Fibroblast of skin of right biceps (primary cell): ENCODE data around the gene MBNL1.
A peak's percentile ranks its signal among the peaks of the same experiment; 100 is the strongest.
"Not testable (repeated sequence)": the region's sequence is repeated elsewhere in the genome, so short reads cannot be mapped to it uniquely, and the experiment has no call there.

ENCODE experiments used
- DNase-seq: peaks from one replicate; pipeline ENCODE4 v3.0.0-alpha.2; 2013

Gene MBNL1

GRCh38 chr3:152321955-152322377 is 53.2 kb downstream of the MBNL1 start:
- DNase-seq = no peak

GRCh38 chr3:152322756-152323155 is 54.0 kb downstream of the MBNL1 start:
- no peak for DNase-seq

DNA sequence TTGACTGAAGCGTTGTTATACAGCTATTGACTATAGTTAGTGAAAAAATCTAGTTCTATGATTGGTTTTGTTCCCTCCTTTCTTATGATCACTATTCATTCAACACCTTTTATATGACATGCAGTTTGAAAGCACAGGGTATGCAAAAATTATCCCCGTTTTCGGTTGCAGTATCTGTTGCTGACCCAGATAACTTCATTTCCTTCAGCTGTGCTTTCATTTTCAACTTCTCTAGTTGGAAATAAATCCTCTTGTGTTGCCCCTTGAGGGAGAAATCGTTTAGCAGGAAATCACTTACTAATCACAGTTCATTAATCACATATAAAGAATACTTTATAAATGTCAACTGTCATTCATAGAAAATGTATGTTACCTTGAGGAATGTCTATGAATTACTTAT is 55.1 kb downstream of the MBNL1 start:
- DNase-seq = no peak

- no peak for DNase-seq
These were observed 56.4 kb downstream of the MBNL1 start for GRCh38 chr3:152325136-152325535.

GRCh38 chr3:152327203-152327602 is 58.5 kb downstream of the MBNL1 start:
- no peak for DNase-seq

DNA sequence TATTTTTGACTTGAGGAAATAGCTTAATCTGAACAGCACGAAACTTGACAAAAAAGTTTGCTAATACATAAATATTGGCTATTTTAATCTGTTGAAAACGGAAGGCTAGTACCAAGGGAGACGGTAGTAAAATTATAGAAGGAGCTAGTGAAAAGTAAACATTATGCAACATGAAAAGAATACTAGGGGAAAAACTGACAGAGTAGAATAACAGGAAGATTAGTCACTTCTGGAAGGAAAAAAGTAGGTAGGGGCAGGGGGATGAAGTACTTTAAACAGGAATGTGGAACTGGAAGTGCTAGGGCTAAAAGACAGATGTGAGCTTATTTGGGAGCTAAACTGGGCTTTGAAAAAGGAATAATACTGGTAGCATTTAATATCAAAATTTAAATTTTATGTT is 60.1 kb downstream of the MBNL1 start:
- DNase-seq = peak; percentile 84

- DNase-seq = no peak
These were observed 61.8 kb downstream of the MBNL1 start for GRCh38 chr3:152330559-152330958.

DNA sequence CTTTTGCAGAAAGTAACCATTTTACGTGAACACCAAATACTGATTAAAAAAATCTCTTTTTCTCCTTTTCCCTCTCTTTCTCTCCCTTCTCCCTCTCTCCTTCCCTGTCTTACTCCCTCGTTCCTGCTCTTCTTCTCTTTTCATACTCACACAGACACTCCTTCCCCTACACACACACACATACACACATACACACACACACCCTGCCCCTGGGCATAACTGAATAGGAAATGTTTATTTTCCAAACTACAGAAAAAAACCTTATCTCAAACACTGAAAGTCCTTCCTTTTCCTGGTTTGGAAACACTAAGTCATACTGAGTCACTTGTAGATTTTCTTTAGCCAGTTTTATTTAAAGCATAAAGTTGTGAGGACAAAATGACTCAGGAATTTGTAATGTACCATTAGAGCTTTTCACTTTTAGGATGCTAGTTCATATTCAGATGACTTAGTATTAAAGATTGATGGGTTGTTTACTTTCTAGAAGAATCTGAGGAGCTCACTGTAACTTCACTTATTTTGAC is 62.4 kb downstream of the MBNL1 start:
- peak; percentile 89 for DNase-seq

DNA sequence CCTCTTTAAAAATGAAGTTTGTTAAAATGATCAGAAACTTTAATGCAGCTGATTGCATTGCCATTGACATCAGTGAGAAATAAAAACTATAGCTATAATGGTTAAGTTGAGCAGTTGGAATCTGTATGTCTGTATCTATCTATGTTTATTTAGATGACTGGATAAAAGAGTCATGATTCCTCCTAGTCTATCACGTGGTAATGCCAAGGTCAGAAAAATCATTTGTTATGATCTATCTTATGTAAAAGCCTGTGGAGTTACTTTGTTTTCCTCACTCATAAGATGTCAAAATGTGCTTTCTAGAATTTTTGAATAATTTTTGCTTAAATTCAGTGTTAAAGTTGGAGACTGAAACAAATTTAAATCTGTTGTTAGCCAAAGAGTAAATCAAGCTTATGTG is 63.3 kb downstream of the MBNL1 start:
- no peak for DNase-seq

GRCh38 chr3:152333928-152334327 is 65.2 kb downstream of the MBNL1 start:
- DNase-seq = no peak

- no peak for DNase-seq
These were observed 66.0 kb downstream of the MBNL1 start for GRCh38 chr3:152334761-152335160.

DNA sequence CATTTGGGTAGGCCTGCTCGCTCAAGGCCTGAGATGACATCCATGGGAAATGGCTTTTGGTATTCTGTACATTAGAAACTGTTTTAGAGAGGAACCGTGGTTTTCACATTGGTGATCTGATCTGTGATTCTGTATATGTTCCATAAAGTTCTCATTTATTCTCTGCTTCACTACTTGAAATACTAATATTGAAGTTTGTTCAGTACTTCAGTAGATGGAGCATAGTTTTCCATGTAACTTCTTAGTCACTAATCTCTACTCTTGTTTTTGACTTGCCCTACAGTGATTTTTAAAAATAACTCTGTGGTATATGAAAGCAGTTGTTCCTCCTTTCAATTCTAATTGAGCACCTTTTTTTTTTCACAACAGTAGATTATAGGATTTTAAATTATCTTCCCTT is 66.5 kb downstream of the MBNL1 start:
- DNase-seq = no peak

- not testable (repeated sequence) for DNase-seq
These were observed 68.6 kb downstream of the MBNL1 start for GRCh38 chr3:152337337-152337736.

DNA sequence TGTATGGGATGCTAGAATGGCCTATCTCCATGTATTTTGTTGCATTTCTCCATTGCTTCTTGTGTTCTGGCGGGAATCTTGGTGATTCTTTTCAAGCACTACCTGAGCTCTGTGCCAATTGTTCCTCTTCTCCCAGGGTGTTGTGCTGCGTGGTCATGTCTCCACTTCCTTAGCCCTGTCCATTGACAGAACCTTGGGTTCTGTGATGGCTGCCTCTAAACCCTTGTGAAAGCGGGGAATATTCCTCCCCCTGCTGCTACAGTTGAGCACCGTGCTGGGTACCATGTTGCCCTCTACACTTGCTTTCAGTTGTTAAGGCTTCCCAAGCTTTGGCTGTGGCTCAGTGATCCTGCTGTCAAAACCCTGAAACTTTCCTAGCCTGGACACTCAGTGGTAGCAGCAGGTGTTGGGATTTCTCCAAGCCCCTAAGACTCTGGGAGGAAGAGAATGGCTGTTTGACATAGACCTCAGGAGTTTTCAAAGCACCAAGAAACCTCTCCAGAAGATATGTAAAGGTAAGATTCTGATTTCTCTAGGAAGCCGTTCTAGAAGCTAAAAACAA is 69.5 kb downstream of the MBNL1 start:
- no peak for DNase-seq

- DNase-seq = no peak
These were observed 71.3 kb downstream of the MBNL1 start for GRCh38 chr3:152339881-152340505.

DNA sequence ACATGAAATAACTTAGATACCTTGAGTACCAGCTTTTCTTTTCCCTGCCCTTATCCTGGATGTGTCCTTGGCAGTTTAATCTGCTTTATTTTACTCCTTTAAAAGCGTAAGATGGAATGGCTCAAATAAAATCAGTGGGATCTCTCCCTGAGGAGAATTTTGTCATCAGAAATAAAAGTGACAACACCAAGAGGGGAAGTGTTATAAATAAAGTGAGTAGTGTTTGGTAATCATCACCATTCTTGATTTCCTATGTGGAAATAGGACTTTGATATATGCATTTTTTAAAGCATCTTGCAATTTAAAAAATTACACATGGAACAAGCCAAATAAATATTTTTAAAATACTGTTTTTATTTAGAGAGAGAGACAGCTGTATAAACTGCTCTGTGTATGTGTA is 76.5 kb downstream of the MBNL1 start:
- DNase-seq = no peak

GRCh38 chr3:152346058-152346457 is 77.3 kb downstream of the MBNL1 start:
- no peak for DNase-seq

GRCh38 chr3:152346740-152347139 is 78.0 kb downstream of the MBNL1 start:
- DNase-seq = peak; percentile 16

- peak; percentile 22 for DNase-seq
These were observed 79.9 kb downstream of the MBNL1 start for GRCh38 chr3:152348436-152349177.

DNA sequence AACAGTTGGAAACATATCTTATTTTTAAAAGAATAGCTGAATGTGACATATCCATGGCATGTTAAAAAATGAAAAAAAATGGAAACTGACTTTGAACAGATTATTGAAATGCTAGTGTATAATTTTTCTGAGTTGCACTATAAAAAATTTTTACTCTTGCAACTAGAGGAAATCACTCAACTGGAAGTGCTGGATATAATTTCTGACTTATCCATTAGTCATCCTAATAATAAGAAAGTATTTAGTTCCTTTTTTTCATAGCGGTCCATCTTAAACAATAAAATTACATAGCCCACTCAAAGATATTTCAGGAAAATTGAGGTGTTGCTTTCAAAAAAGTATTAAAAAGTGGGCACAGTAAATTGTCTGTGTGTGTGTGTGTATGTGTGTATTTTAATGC is 80.7 kb downstream of the MBNL1 start:
- peak; percentile 41 for DNase-seq

DNA sequence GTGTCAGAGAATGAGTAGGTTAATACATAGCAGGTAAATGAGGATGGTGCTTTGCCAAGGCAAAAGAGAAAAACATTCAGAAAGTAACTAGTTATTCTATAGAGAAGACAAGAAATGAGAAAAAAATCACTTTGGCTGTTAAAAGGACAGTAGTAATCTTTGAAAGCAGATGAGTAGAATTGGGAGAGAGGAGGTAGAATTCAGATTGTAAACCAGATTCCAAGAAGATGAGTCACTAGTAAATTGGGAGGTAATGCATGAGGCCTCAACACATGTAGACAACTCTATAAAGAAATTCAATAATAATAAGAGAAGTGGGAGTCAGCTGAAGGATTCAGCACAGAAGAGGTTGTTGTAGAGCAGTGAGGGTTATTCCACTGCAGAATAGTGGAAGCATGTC is 81.4 kb downstream of the MBNL1 start:
- DNase-seq = peak; percentile 68

DNA sequence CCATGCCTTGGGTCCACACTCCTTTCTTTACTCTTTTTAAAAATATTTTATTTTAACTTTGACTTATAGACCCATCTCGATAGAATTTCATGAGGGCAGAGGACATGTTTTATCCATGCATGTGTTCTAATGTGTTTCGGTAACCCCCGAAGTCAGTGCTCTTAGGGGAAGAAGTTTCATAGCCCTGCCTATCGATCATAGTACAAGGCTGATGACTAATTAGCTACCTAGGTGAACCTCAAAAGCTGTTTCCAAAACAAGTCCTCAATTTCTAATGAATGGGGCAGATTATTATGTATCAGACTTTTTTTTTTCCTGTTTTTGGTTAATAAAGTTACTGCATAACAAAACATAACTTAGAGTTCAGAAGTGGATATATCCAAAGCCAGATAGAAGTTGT is 82.0 kb downstream of the MBNL1 start:
- DNase-seq = no peak

DNA sequence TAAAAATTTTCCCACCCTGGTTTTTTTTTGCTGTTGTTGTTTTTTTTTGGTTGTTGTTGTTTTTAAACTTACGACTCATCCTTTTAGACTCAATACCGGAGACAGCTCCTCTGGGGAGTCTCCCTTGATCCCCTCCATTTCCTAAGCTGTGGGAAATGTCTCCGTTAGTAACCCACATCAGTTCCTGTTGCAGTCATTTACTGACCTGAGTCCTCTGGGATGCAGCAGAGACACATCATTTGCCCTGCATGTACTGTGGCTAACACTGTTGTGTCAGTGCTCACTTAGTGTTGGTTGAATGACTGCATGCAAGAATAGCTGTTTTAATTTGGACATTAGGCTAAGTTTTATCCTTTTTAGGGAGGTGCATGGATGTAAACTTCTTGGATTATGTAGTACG is 83.8 kb downstream of the MBNL1 start:
- DNase-seq = peak; percentile 52

- DNase-seq = no peak
These were observed 84.8 kb downstream of the MBNL1 start for GRCh38 chr3:152353578-152353977.
